NCI-H1436 (cell line): ENCODE data around the gene ARL17B.
"Not testable (repeated sequence)": the region's sequence is repeated elsewhere in the genome, so short reads cannot be mapped to it uniquely, and the experiment has no call there.

Experiments used
- DNase-seq: peaks from one replicate; lab custom pipeline; 2025; lab: John Stamatoyannopoulos, UW

The ARL17B gene

GRCh38 chr17:46290906-46291546 is 70.5 kb downstream of the ARL17B start:
- DNase-seq, result not testable (repeated sequence)

GRCh38 chr17:46287587-46287986 is 74.0 kb downstream of the ARL17B start:
- DNase-seq, result not testable (repeated sequence)

- peak; percentile 88 for DNase-seq
These were observed 74.8 kb downstream of the ARL17B start for GRCh38 chr17:46286764-46287221.

- not testable (repeated sequence) for DNase-seq
These were observed 76.1 kb downstream of the ARL17B start for GRCh38 chr17:46285500-46285899.

- not testable (repeated sequence) for DNase-seq
These were observed 77.1 kb downstream of the ARL17B start for GRCh38 chr17:46284467-46284866.

GRCh38 chr17:46282635-46283034 is 78.9 kb downstream of the ARL17B start:
- DNase-seq, result not testable (repeated sequence)

- DNase-seq, result not testable (repeated sequence)
These were observed 80.2 kb downstream of the ARL17B start for GRCh38 chr17:46281336-46281735.

- peak; percentile 37 for DNase-seq
These were observed 84.7 kb downstream of the ARL17B start for GRCh38 chr17:46276728-46277479.

GRCh38 chr17:46274238-46274637 is 87.3 kb downstream of the ARL17B start:
- no peak for DNase-seq

- no peak for DNase-seq
These were observed 87.9 kb downstream of the ARL17B start for GRCh38 chr17:46273541-46274236.

GRCh38 chr17:46270032-46270431 is 91.5 kb downstream of the ARL17B start:
- DNase-seq, result no peak

GRCh38 chr17:46266656-46267544 is 94.7 kb downstream of the ARL17B start:
- peak; percentile 92 for DNase-seq

- DNase-seq, result not testable (repeated sequence)
These were observed 95.4 kb downstream of the ARL17B start for GRCh38 chr17:46266063-46266655.

GRCh38 chr17:46264456-46265198 is 96.9 kb downstream of the ARL17B start:
- no peak for DNase-seq

GRCh38 chr17:46262271-46262670 is 99.3 kb downstream of the ARL17B start:
- DNase-seq, result no peak

GRCh38 chr17:46259845-46260661 is 101.5 kb downstream of the ARL17B start:
- not testable (repeated sequence) for DNase-seq

GRCh38 chr17:46256369-46256768 is 105.2 kb downstream of the ARL17B start:
- DNase-seq, result not testable (repeated sequence)

GRCh38 chr17:46254215-46254614 is 107.4 kb downstream of the ARL17B start:
- DNase-seq, result not testable (repeated sequence)

GRCh38 chr17:46253722-46254121 is 107.8 kb downstream of the ARL17B start:
- peak; percentile 26 for DNase-seq

GRCh38 chr17:46252804-46253203 is 108.8 kb downstream of the ARL17B start:
- not testable (repeated sequence) for DNase-seq
